Ishikawa (cell line): Measurements from ENCODE around the gene TRIM74.

ENCODE experiments used
- RAD21 ChIP-seq: IDR thresholded peaks from 2 replicates; pipeline ENCODE4 v1.6.1; 2012; ENCODE audit warnings: low read depth

TRIM74 gene

GRCh38 chr7:72914756-72915525 lies 54.3 kb downstream of the TRIM74 start:
- TF ChIP-seq RAD21: peak; percentile 52
